ENCODE results near the gene CMIP. TPM values are rescaled to one million over a fixed set of nuclear protein-coding genes. Genes with fewer than 3 reads are reported as not detected.

Gene CMIP
- total and polyA plus RNA-seq, 10 of the 15 experiments (the other 5 are each of a cell fraction or from before 2014, with no cell fraction given): 1.2 to 43.2 (median 4.4) TPM

- no TSS peak for BruUV-seq (replicated peaks)
- 87% methylated on average over 19 of the region's 22 CpGs for WGBS (ENCODE audit: insufficient coverage, insufficient replicate concordance, low lambda C conversion rate, missing lambda C conversion rate)
- no peak overlapping the region for H3K27ac ChIP-seq (ENCODE audit: control insufficient read depth, insufficient read depth)
- no peak overlapping the region for H3K4me3 ChIP-seq
- no peak overlapping the region for H3K4me2 ChIP-seq (ENCODE audit: control insufficient read depth, insufficient read depth)
- intact Hi-C loops (cut with micrococcal nuclease; ENCODE audit: unreplicated experiment) (no loop called here), in situ Hi-C loops (cut with MboI) (no loop called here)
- no peaks in the 10 kb centered on the region for H4K20me1 ChIP-seq (ENCODE audit: control insufficient read depth, insufficient read depth)
- ATAC-seq (no peak), DNase-seq (ENCODE audit: low read depth, low spot score) (no peak), FAIRE-seq (no peak)
- no peak for TF ChIP-seq PKNOX1 (IDR thresholded peaks at IDR 0.05)
- peaks cover 1 to 5% of the 10 kb centered on the region in 2 experiments; a peak in 3 of 4 replicates for H3K36me3 ChIP-seq (ENCODE audit: control insufficient read depth in 2 of 2, insufficient read depth in 2 of 2, low read length in 1 of 2)
- RAD21 ChIA-PET (ENCODE audit: unreplicated experiment): no interaction called here
- no peak overlapping the region for H3K9ac ChIP-seq (ENCODE audit: control insufficient read depth, insufficient read depth, low read length)
- H3K27me3 ChIP-seq (replicated peaks in 1 of 2; ENCODE audit: control insufficient read depth in 2 of 2, insufficient read depth in 2 of 2, low read length in 1 of 2): no peaks in the 10 kb centered on the region
- no peak overlapping the region for H2AFZ ChIP-seq (ENCODE audit: control insufficient read depth, low read depth, low read length)
- SMC1A ChIA-PET (ENCODE audit: uncharacterized antibody, unreplicated experiment): interaction anchor here (0.7 to 1.2 kb wide), 2 partner anchors 62 to 116 kb away, joined by 3 read pairs; no protein-coding TSS in a partner anchor
- no peaks in the 10 kb centered on the region for H3K9me3 ChIP-seq (replicated peaks; ENCODE audit: control insufficient read depth, insufficient read depth, low read length)
- H3K79me2 ChIP-seq (ENCODE audit: control insufficient read depth, insufficient read depth, low read length): peaks cover 2% of the 10 kb centered on the region; the same call in 1 of the 2 replicates
- POLR2A ChIA-PET: no interaction called here
- CTCF ChIA-PET: no interaction called here
- H3K4me1 ChIP-seq (ENCODE audit: control insufficient read depth, insufficient read depth, low read length): no peaks in the 10 kb centered on the region
Observed at GRCh38 chr16:81542609-81543570, 98.3 kb downstream of the CMIP start.

- FAIRE-seq (no peak), ATAC-seq (no peak), DNase-seq (ENCODE audit: low read depth, low spot score) (no peak)
- H3K36me3 ChIP-seq (ENCODE audit: control insufficient read depth in 2 of 2, insufficient read depth in 2 of 2, low read length in 1 of 2): peaks cover 1 to 5% of the 10 kb centered on the region in 2 experiments; a peak in 3 of 4 replicates
- 89% methylated on average over 3 of the region's 3 CpGs for WGBS (ENCODE audit: insufficient coverage, insufficient replicate concordance, low lambda C conversion rate, missing lambda C conversion rate)
- H3K4me2 ChIP-seq (ENCODE audit: control insufficient read depth, insufficient read depth): no peak overlapping the region
- no peaks in the 10 kb centered on the region for H3K27me3 ChIP-seq (replicated peaks in 1 of 2; ENCODE audit: control insufficient read depth in 2 of 2, insufficient read depth in 2 of 2, low read length in 1 of 2)
- CTCF ChIA-PET: interaction anchor here (0.5 kb wide), 1 partner anchor 114 kb away, joined by 3 read pairs; no protein-coding TSS in a partner anchor
- peaks cover 2% of the 10 kb centered on the region; the same call in 1 of the 2 replicates for H3K79me2 ChIP-seq (ENCODE audit: control insufficient read depth, insufficient read depth, low read length)
- intact Hi-C loops (cut with micrococcal nuclease; ENCODE audit: unreplicated experiment) (no loop called here), in situ Hi-C loops (cut with MboI) (no loop called here)
- SMC1A ChIA-PET (ENCODE audit: uncharacterized antibody, unreplicated experiment): interaction anchor here (0.7 to 1.2 kb wide), 2 partner anchors 62 to 116 kb away, joined by 3 read pairs; no protein-coding TSS in a partner anchor
- H3K4me1 ChIP-seq (ENCODE audit: control insufficient read depth, insufficient read depth, low read length): no peaks in the 10 kb centered on the region
- H3K4me3 ChIP-seq: no peak overlapping the region
- TF ChIP-seq NR2C2 (IDR thresholded peaks at IDR 0.05; ENCODE audit: borderline replicate concordance, control insufficient read depth, insufficient read length, low read depth): no peak
- RAD21 ChIA-PET (ENCODE audit: unreplicated experiment): no interaction called here
- H4K20me1 ChIP-seq (ENCODE audit: control insufficient read depth, insufficient read depth): no peaks in the 10 kb centered on the region
- H3K9ac ChIP-seq (ENCODE audit: control insufficient read depth, insufficient read depth, low read length): no peak overlapping the region
- no peaks in the 10 kb centered on the region for H3K9me3 ChIP-seq (replicated peaks; ENCODE audit: control insufficient read depth, insufficient read depth, low read length)
- POLR2A ChIA-PET: no interaction called here
- no peak overlapping the region for H3K27ac ChIP-seq (ENCODE audit: control insufficient read depth, insufficient read depth)
- BruUV-seq (replicated peaks): no TSS peak
- no peak overlapping the region for H2AFZ ChIP-seq (ENCODE audit: control insufficient read depth, low read depth, low read length)
Observed at GRCh38 chr16:81543571-81543970, 99.0 kb downstream of the CMIP start.

Data from GM12878 (cell line).